HepG2 (cell line): ENCODE measurements around the gene SLCO3A1. TPM values are rescaled to one million over a fixed set of nuclear protein-coding genes. Genes with fewer than 3 reads are reported as not detected.

ENCODE experiments used
- ATAC-seq: fragments of 200-7000 bp; cut with Tn5 transposase; 3 replicates; pipeline ENCODE4 v1.9.1; 2020; ENCODE audit warnings: mild to moderate bottlenecking, moderate library complexity
- BruUV-seq: library from RNA; stranded (reverse); fragments of 400-500 nt; replicated peaks from 2 replicates; lab custom pipeline; 2021; lab: Mats Ljungman, UMichigan
- CTCF ChIA-PET: fragments of 300-600 bp; formaldehyde crosslinking; extraction: SDS; loops from one replicate; lab custom pipeline; 2021; ENCODE audit warnings: low total read pairs, inconsistent platforms, low intra/inter-chr PET ratio; lab: Yijun Ruan, JAX
- POLR2A ChIA-PET: fragments of 350-600 bp; sonication (Branson Sonifier 250); formaldehyde crosslinking; loops from one replicate; lab custom pipeline; 2020; ENCODE audit warnings: antibody characterized with exemption, inconsistent platforms; lab: Yijun Ruan, JAX
- DNase-seq: peaks from one replicate; pipeline ENCODE4 v3.0.0-alpha.2; 2015; ENCODE audit warnings: low spot score
- FAIRE-seq: peaks from 3 replicates; lab custom pipeline; 2011; peaks lifted over from hg19 to GRCh38; lab: Jason Lieb, UNC
- H2AFZ ChIP-seq: one replicate; pipeline ENCODE4 v1.6.1; 2011; ENCODE audit warnings: low read length, inconsistent platforms
- H3K27ac ChIP-seq: fragments of 300-600 bp; 3 replicates; pipeline ENCODE4 v1.8.0; 2011; ENCODE audit warnings: mixed run types, mild to moderate bottlenecking, mixed read lengths, low read length, inconsistent platforms; ENCODE audit not compliant: insufficient read depth; ENCODE audit errors: extremely low read length
- H3K27me3 ChIP-seq, 2 experiments: fragments of 200-600 bp in 1 of 2; 2 replicates in 1 of 2; 3 replicates in 1 of 2; pipeline versions ENCODE4 v1.6.0 to v1.8.0; 2011; ENCODE audit warnings: low read length in 2 of 2, mild to moderate bottlenecking in 2 of 2, moderate library complexity in 2 of 2, inconsistent platforms in 1 of 2; ENCODE audit not compliant: insufficient read depth in 2 of 2, control insufficient read depth in 1 of 2
- H3K36me3 ChIP-seq, 2 experiments: fragments of 200-600 bp in 1 of 2; replicated peaks in 1 of 2; 2 replicates in 1 of 2; 3 replicates in 1 of 2; pipeline versions ENCODE4 v1.5.1 to v1.8.0; 2011; ENCODE audit warnings: low read length in 2 of 2, inconsistent platforms in 1 of 2; ENCODE audit not compliant: insufficient read depth in 2 of 2, control insufficient read depth in 1 of 2
- H3K4me1 ChIP-seq: 2 replicates; pipeline ENCODE4 v1.5.1; 2012; ENCODE audit warnings: low read length, inconsistent platforms; ENCODE audit not compliant: insufficient read depth
- H3K4me2 ChIP-seq: 2 replicates; pipeline ENCODE4 v1.6.0; 2011; ENCODE audit warnings: low read depth, low read length, inconsistent platforms
- H3K4me3 ChIP-seq, 3 experiments: fragments of 200-600 bp in 1 of 3; sonication (generic), shearing (Covaris generic) in 1 of 3; replicated peaks in 1 of 3; 2 replicates each; pipeline ENCODE4 v1.5.1; 2011 to 2016; ENCODE audit warnings: low read length in 3 of 3, inconsistent platforms in 2 of 3, low read depth in 2 of 3, mild to moderate bottlenecking in 2 of 3, control low read depth in 1 of 3, mixed read lengths in 1 of 3; ENCODE audit not compliant: insufficient read depth in 1 of 3
- H3K79me2 ChIP-seq: one replicate; pipeline ENCODE4 v1.6.1; 2011; ENCODE audit warnings: low read length, inconsistent platforms; ENCODE audit not compliant: insufficient read depth
- H3K9ac ChIP-seq: 2 replicates; pipeline ENCODE4 v1.6.0; 2011; ENCODE audit warnings: mild to moderate bottlenecking, low read depth, low read length, inconsistent platforms; ENCODE audit not compliant: insufficient read depth
- H3K9me3 ChIP-seq: 2 replicates; pipeline ENCODE4 v1.5.1; 2012; ENCODE audit warnings: mild to moderate bottlenecking, low read length
- H4K20me1 ChIP-seq: 2 replicates; pipeline ENCODE4 v1.6.0; 2011; ENCODE audit warnings: inconsistent platforms, mild to moderate bottlenecking, low read length, moderate library complexity; ENCODE audit not compliant: insufficient read depth
- ADNP ChIP-seq: sonication (generic); formaldehyde crosslinking; IDR thresholded peaks from 2 replicates; pipeline ENCODE4 v1.4.0; 2020; ENCODE audit warnings: missing genetic modification reagents
- ARID4A ChIP-seq: sonication (generic); formaldehyde crosslinking; IDR thresholded peaks from 2 replicates; pipeline ENCODE4 v1.5.0; 2020; ENCODE audit warnings: mild to moderate bottlenecking, missing genetic modification reagents, borderline replicate concordance
- ATF1 ChIP-seq: IDR thresholded peaks from 2 replicates; pipeline ENCODE4 v1.6.1; 2016; ENCODE audit warnings: mild to moderate bottlenecking, control low read depth
- HMGA1 ChIP-seq: sonication (generic); formaldehyde crosslinking; conservative IDR thresholded peaks from 2 replicates; pipeline ENCODE4 v1.4.0; 2020; ENCODE audit warnings: missing genetic modification reagents
- JARID2 ChIP-seq: sonication (generic); formaldehyde crosslinking; IDR thresholded peaks from 2 replicates; pipeline ENCODE4 v1.8.1; 2023; ENCODE audit warnings: missing genetic modification reagents, inconsistent platforms; ENCODE audit not compliant: insufficient replicate concordance
- PHF20 ChIP-seq: sonication (generic); formaldehyde crosslinking; IDR thresholded peaks from 2 replicates; pipeline ENCODE4 v1.5.0; 2020; ENCODE audit warnings: mild to moderate bottlenecking, missing genetic modification reagents
- RBAK ChIP-seq: sonication (generic); formaldehyde crosslinking; IDR thresholded peaks from 2 replicates; pipeline ENCODE4 v1.5.1; 2020; ENCODE audit warnings: mild to moderate bottlenecking, missing genetic modification reagents
- SMYD3 ChIP-seq: sonication (generic); formaldehyde crosslinking; IDR thresholded peaks from 2 replicates; pipeline ENCODE4 v1.8.1; 2023; ENCODE audit warnings: mild to moderate bottlenecking, missing genetic modification reagents
- YEATS2 ChIP-seq: sonication (generic); formaldehyde crosslinking; IDR thresholded peaks from 2 replicates; pipeline ENCODE4 v1.4.0; 2020; ENCODE audit warnings: missing genetic modification reagents, borderline replicate concordance
- ZNF143 ChIP-seq: sonication (generic); formaldehyde crosslinking; IDR thresholded peaks from 2 replicates; pipeline ENCODE4 v1.4.0; 2020; ENCODE audit warnings: missing genetic modification reagents
- ZNF256 ChIP-seq: sonication (generic); formaldehyde crosslinking; conservative IDR thresholded peaks from 2 replicates; pipeline ENCODE4 v1.4.0; 2020; ENCODE audit warnings: missing genetic modification reagents
- ZNF451 ChIP-seq: sonication (generic); formaldehyde crosslinking; IDR thresholded peaks from 2 replicates; pipeline ENCODE4 v1.5.0; 2020; ENCODE audit warnings: mild to moderate bottlenecking, missing genetic modification reagents
- ZNF770 ChIP-seq: sonication (generic); formaldehyde crosslinking; IDR thresholded peaks from 2 replicates; pipeline ENCODE4 v1.5.0; 2020; ENCODE audit warnings: mild to moderate bottlenecking, missing genetic modification reagents
- ZNF772 ChIP-seq: sonication (generic); formaldehyde crosslinking; IDR thresholded peaks from 2 replicates; pipeline ENCODE4 v1.5.0; 2020; ENCODE audit warnings: mild to moderate bottlenecking, missing genetic modification reagents
- WGBS: methylation state at CpG from one replicate; pipeline ENCODE4 v1.1.6; 2017; ENCODE audit warnings: low lambda C conversion rate; 5-methylcytosine and 5-hydroxymethylcytosine counted together
- in situ Hi-C: cut with HindIII; loops from 2 replicates; pipeline ENCODE4 v1.10.0; 2017; ENCODE audit warnings: low pct_unique_long_range_greater_than_20kb; ENCODE audit not compliant: extremely low pct_ligation_motif_present
- intact Hi-C: fragments of 100-400 bp; cut with micrococcal nuclease; formaldehyde crosslinking; loops from one replicate; pipeline ENCODE4 v1.10.0; 2022; ENCODE audit not compliant: unreplicated experiment
- polyA plus RNA-seq, 8 experiments: library from polyadenylated mRNA; depleted of rRNA in 3 of 8; stranded (reverse) in 7 of 8; unstranded in 1 of 8; fragments of >200 nt; fragmentation: Illumina TruSeq in 4 of 8; extraction: Trizol in 4 of 8; gene quantifications; 2 replicates each; pipeline versions ENCODE4 v1.2.1 to v1.2.3, GENCODE V29; 2011 to 2016; ENCODE audit warnings: low read depth in 4 of 8, missing spikeins in 1 of 8, mixed read lengths in 1 of 8; ENCODE audit not compliant: insufficient read depth in 1 of 8
- total RNA-seq, 5 experiments: library from RNA; depleted of rRNA; stranded (reverse); fragments of >200 nt; fragmentation: Illumina TruSeq; extraction: Trizol; gene quantifications; 2 replicates each; pipeline ENCODE4 v1.2.3, GENCODE V29; 2016; ENCODE audit warnings: low read depth in 1 of 5
- TF ChIP-seq, protein P1 (sequence below): sonication (generic); formaldehyde crosslinking; IDR thresholded peaks from 2 replicates; pipeline ENCODE4 v1.9.0; 2021; ENCODE audit warnings: missing genetic modification reagents, borderline replicate concordance

SLCO3A1 gene
- total and polyA plus RNA-seq, 2 of the 13 experiments (the other 11 are each of a cell fraction or from before 2014, with no cell fraction given), result 0.02 TPM; not detected in 1

DNA sequence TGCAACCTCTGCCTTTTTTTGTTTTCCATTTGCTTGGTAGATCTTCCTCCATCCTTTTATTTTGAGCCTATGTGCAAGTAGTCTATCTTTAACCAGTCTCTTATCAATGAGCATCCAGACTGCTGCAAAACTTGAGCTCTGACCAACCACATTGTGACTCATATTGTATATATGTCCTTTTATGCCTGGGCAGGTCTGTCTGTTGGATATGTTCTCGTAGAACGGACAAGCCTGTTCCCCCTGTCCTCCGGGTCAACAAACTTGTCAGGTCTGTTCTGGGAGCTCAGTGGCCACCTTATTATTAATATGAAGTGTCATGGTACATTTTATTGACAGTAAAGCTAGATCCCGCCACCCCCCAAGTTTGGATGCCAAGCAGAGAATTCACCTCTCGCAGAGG, 287.3 kb downstream of the SLCO3A1 start:
- H3K36me3 ChIP-seq, result no peaks in the 10 kb centered on the region
- no peaks in the 10 kb centered on the region for H4K20me1 ChIP-seq
- intact Hi-C loops, result no loop called here
- 28% methylated on average over 5 of the region's 5 CpGs for WGBS
- no peaks in the 10 kb centered on the region for H3K27me3 ChIP-seq
- H3K4me2 ChIP-seq, result no peak overlapping the region
- in situ Hi-C loops, result no loop called here
- no peaks in the 10 kb centered on the region for H3K79me2 ChIP-seq
- BruUV-seq, result no TSS peak
- TF ChIP-seq ADNP (CRISPR knock-in tag) (no peak), ATF1 (CRISPR knock-in tag) (no peak), YEATS2 (no peak), ZNF770 (CRISPR knock-in tag) (no peak), JARID2 (CRISPR knock-in tag) (no peak), RBAK (CRISPR knock-in tag) (no peak), SMYD3 (CRISPR knock-in tag) (no peak), ZNF772 (no peak), HMGA1 (CRISPR knock-in tag) (no peak), ARID4A (CRISPR knock-in tag) (no peak), ZNF256 (CRISPR knock-in tag) (no peak), ZNF143 (no peak), ZNF451 (CRISPR knock-in tag) (no peak), PHF20 (CRISPR knock-in tag) (no peak)
- TF ChIP-seq, protein P1, sequence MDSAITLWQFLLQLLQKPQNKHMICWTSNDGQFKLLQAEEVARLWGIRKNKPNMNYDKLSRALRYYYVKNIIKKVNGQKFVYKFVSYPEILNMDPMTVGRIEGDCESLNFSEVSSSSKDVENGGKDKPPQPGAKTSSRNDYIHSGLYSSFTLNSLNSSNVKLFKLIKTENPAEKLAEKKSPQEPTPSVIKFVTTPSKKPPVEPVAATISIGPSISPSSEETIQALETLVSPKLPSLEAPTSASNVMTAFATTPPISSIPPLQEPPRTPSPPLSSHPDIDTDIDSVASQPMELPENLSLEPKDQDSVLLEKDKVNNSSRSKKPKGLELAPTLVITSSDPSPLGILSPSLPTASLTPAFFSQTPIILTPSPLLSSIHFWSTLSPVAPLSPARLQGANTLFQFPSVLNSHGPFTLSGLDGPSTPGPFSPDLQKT, result no peak
- TF ChIP-seq, all 625 proteins: peak for 0
- no peak for FAIRE-seq
- POLR2A ChIA-PET, result no interaction called here
- Histone ChIP-seq H3K4me1 (no peaks in the 10 kb centered on the region), H3K9me3 (no peaks in the 10 kb centered on the region), H2AFZ (no peak overlapping the region), H3K4me3 (no peak overlapping the region), H3K9ac (no peak overlapping the region), H3K27ac (no peak overlapping the region)
- no peak for ATAC-seq
- CTCF ChIA-PET, result no interaction called here
- no peak for DNase-seq
